ENCODE data around the gene LCN2. TPM values are rescaled to one million over a fixed set of nuclear protein-coding genes. Genes with fewer than 3 reads are reported as not detected.
"Not testable (repeated sequence)": the region's sequence is repeated elsewhere in the genome, so short reads cannot be mapped to it uniquely, and the experiment has no call there.

Gene LCN2
- total RNA-seq, 1 donor from 2014 or later = not detected

DNA sequence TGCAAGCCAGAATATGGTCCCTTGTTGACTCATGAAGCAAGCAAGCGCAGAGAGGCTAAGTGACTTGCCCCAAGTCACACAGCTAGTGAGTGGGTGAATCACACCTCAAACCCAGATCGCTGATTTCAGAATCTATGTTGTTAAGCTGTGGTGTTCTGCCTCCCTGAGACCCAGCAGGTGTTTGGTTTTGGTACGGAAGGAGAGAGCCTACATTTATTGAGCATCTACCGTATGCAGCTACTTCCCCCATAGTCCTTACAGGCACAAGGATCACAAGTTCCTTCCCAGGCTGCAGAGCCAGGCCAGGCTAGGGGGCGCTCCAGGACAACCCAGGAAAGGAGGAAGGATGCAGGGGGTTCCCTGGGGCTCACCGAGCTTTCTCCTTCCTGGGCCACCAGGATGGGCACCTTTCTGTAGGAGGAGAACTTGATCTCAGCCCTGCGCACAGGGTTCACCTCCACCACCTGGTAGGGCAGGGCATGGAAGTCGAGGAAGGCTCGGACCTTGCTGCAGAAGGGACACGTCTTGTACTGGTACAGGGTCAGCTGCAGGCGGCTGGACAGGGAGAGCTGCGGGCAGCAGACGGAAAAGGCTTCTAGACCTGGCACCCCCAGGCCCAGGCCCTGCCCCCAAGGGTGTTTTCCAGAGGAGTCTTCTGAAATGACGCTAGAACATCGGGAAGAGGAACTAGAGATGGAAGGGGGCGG lies 24.2 kb upstream of the LCN2 start:
- peak; percentile 68 for DNase-seq (ENCODE audit: missing footprints)
- no peak for ATAC-seq
- intact Hi-C loops (cut with DNase I) = no loop called here

DNA sequence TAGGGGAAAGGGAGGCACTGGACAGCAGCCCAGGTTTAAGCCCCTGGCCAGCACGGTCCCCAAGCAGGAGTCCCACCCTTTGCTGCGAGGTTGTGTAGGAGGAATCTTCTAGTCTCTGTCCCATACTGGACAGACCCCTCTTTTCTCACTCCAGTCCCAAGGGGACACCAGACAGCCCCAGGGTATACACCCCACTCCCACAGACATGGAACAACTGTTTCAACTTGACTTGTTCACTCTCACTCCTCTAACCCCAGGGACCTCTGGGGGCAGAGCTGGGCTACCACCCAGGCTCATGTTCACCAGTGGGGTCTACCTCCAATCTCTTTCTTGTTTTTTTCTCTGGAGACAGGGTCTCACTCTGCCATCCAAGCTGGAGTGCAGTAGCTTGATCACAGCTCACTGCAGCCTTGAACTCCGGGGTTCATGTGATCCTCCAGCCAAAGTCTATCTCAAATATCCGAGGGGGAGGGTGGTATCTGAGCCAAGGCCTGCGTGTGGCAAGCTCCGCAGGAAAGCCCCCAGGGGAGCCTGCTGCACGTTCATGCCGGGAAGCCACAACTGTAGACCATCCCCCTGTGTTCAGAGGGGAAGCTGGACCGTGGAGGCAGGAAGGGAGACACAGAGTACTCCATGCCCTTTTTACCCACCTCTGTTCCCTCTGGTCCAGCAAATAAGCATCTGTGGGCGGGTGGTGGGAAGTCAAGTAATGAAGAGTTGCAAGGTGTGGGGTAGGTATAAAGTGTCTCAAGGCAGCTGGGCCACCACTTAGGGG lies 23.5 kb upstream of the LCN2 start:
- intact Hi-C loops (cut with DNase I) = loop anchor here (2.0 kb wide), 1 partner anchor 35 kb away; the partner anchor contains the start of gene BBLN
- peak; percentile 41 for DNase-seq (ENCODE audit: missing footprints)
- no peak for ATAC-seq

DNA sequence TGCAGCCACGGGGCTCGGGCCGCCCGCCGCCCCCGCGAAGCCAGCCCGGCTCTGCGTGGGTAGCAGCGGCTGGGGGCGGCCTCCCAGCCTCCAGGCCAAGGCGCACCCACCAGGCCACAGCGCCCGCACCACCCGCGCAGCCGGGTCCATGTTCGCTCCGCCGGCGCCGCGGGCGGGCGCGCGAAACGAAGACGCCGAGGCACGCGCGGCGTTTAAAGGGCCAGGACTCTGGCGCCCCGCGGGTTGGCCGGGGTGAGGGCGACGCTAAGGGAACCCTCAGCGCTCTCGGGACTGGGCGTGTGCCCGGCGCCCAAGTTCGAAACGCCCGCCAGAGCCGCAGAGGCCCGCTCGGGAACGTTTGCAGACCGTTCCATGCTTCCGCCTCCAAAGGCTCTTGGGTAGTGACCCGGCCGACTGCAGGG lies 21.7 kb upstream of the LCN2 start, which contains the start of gene PTGES2:
TSS of gene PTGES2 (minus strand) at position 162 of the 422 bp plus-strand sequence. CDS start at position 150, 12 bp downstream.
- peak; percentile 90 for ATAC-seq
- peak; percentile 94 for DNase-seq (ENCODE audit: missing footprints)
- intact Hi-C loops (cut with DNase I) = loop anchor here (2.0 kb wide), 1 partner anchor 33 kb away; the partner anchor contains the start of gene BBLN

- intact Hi-C loops (cut with DNase I) = loop anchor here (2.0 kb wide), 1 partner anchor 33 kb away; the partner anchor contains the start of gene BBLN
- ATAC-seq = peak; percentile 91
Measured at GRCh38 chr9:128127990-128128835, 21.0 kb upstream of the LCN2 start.

DNA sequence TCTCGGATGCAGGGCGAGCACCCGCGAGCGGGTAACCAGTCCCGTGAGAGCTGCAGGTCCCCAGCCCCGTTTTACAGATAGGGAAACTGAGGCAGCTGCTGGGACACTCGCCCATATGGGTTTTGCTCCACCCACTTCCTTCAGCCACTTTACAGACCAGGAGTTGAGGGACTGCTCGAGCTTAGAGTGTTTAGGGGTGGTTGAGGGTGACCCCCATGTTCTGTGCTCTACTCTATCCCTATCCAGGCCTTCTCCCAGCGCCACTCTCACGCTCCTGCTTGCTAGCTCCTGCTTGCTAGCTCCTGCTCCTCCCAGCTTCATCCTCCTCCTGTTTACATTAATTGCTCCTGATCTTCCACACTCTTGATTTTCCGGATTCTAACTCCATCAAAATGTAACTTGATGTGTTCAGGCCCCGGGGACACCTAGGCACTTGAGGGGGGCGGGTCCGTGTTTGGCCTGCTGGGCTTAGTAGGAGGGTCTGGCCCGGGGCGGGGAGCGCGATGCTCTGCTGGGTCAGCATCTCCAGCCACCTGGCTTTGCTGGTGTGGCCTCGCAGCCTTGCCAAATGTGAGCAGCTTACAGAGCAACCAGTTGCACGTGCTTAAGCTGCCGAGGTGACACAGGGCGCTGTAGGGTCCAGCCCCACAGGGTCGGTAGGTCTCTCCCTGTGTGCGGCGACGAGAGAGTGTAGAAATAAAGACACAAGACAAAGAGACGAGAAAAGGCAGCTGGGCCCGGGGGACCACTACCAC lies 20.2 kb upstream of the LCN2 start:
- DNase-seq (ENCODE audit: missing footprints) (no peak), ATAC-seq (no peak)
- intact Hi-C loops (cut with DNase I) = no loop called here

More at GRCh38 chr9:128127990-128128835, 21.0 kb upstream of the LCN2 start:
- peak; percentile 93 for DNase-seq (ENCODE audit: missing footprints)

- intact Hi-C loops (cut with DNase I); ATAC-seq: not testable (repeated sequence)
- DNase-seq (ENCODE audit: missing footprints) = peak; percentile 67
Measured at GRCh38 chr9:128129976-128130590, 19.2 kb upstream of the LCN2 start.

GRCh38 chr9:128130651-128131050 lies 18.6 kb upstream of the LCN2 start:
- ATAC-seq; intact Hi-C loops (cut with DNase I); DNase-seq (ENCODE audit: missing footprints): not testable (repeated sequence)

GRCh38 chr9:128131346-128131745 lies 17.9 kb upstream of the LCN2 start:
- intact Hi-C loops (cut with DNase I); ATAC-seq; DNase-seq (ENCODE audit: missing footprints): not testable (repeated sequence)

DNA sequence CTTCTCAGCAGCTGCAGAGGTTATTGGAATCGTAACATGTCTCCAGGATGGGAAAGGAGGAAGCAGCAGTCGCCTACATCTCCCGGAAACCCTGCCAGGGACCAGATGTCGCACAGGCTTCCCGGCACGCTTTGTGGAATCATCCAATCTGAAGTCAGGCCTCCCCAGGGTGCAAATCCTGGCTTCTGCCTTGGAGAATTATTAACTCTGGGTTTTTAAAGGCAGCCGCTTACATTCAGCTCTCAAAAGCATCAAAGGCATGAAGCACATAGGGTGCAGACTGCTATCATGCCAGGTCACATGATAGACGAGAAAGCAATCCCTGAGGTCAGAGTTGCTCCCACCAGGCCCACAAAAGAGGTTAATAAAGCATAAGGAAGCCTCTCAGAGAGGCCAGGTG lies 17.1 kb upstream of the LCN2 start:
- intact Hi-C loops (cut with DNase I); ATAC-seq: not testable (repeated sequence)
- peak; percentile 73 for DNase-seq (ENCODE audit: missing footprints)

DNA sequence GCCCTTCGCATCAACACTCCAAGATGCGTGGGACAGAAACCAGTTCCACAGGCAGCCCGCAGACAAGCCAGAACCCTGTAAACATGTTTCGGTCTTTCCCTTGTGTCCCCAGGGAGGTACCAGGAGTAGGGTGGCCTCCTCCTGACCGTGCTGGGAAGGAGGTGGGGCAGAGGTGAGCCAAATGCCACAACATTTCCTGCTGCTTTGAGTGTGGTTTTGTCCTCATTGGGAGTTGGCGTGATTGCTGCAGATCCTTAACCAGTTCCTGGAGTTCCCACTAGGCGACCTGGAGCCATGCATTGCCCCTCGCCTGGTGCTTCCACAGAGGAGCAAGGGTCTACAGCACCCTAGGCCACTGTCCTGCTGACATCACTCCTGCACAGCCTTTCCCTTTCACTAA lies 13.7 kb upstream of the LCN2 start:
- ATAC-seq; DNase-seq (ENCODE audit: missing footprints); intact Hi-C loops (cut with DNase I): not testable (repeated sequence)

GRCh38 chr9:128136816-128137793 lies 12.1 kb upstream of the LCN2 start:
- ATAC-seq (no peak), DNase-seq (ENCODE audit: missing footprints) (peak; percentile 21)
- intact Hi-C loops (cut with DNase I) = no loop called here

DNA sequence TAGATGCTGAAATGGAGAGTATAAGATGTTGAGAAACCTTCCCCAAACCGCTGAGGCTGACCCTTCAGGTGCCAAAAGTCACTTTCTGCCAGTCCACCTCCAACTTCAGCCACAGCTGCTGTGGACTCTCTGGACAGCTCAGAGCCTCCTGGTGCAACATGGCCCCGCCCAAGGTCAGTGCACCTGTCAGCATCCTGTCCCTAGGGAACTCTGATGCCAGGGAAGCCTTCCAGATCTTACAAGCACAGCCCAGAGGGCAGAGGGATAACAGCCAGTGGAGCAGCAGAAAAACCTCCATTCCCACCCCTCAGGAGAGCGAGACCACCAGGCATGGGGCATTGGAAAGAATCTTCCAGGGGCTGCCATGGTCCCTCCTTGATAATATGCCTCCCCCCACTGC lies 11.3 kb upstream of the LCN2 start:
- DNase-seq (ENCODE audit: missing footprints) (no peak), ATAC-seq (no peak)
- intact Hi-C loops (cut with DNase I) = no loop called here

DNA sequence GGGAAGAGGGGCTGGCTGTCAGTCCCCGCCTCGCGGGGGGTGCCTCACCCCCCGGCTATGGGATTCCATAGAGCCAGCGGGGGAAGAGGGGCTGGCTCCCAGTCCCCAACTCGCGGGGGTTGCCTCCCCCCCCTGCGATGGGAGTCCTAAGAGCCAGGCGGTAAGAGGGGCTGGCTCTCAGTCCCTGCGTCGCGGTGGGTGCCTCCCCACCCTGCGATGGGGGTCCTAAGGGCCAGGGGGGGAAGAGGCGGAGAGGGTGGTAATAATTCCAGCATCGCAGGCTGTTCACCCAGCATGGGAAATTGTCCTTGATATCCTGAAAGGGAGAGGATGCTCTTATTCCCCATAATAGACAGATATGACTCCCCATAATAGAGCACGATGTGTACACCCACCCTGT lies 9.6 kb upstream of the LCN2 start:
- intact Hi-C loops (cut with DNase I) = no loop called here
- DNase-seq (ENCODE audit: missing footprints) (no peak), ATAC-seq (no peak)

GRCh38 chr9:128141604-128142003 lies 7.6 kb upstream of the LCN2 start:
- intact Hi-C loops (cut with DNase I) = no loop called here
- ATAC-seq = no peak

DNA sequence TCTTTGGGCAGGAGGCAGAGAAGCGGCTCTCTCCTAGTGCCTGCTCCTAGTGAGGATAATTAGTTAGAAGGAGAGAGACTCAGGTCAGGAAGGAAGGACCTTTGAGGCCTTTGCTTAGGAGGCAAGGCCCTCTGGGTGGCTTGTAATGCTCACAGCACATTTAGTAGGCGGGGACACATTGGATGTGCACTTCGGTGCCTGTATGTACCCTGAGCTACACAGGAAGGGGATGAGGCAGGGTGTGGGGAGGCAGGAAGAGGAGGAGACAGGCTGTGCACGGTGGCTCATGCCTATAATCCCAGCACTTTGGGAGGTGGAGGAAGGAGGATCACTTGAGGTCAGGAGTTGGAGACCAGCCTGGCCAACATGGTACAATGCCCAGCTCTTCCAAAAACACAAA lies 7.2 kb upstream of the LCN2 start:
- no peak for DNase-seq (ENCODE audit: missing footprints)
- intact Hi-C loops (cut with DNase I) = no loop called here
- no peak for ATAC-seq

More at GRCh38 chr9:128141604-128142003, 7.6 kb upstream of the LCN2 start:
- DNase-seq (ENCODE audit: missing footprints) = no peak

- intact Hi-C loops (cut with DNase I) = no loop called here
- no peak for ATAC-seq
- DNase-seq (ENCODE audit: missing footprints) = peak; percentile 4
Measured at GRCh38 chr9:128142596-128142995, 6.7 kb upstream of the LCN2 start.
